ENCODE data around the gene KRT6B. TPM values are rescaled to one million over a fixed set of nuclear protein-coding genes. Genes with fewer than 3 reads are reported as not detected.

Gene KRT6B
- total RNA-seq, 1 experiment from 2014 or later: not detected

- Histone ChIP-seq H3K9me2 (ENCODE audit: insufficient read depth) (no peaks in the 10 kb centered on the region), H3K27me3 (ENCODE audit: insufficient read depth, low read length) (no peaks in the 10 kb centered on the region), H3K79me2 (ENCODE audit: insufficient read depth, low read length) (no peaks in the 10 kb centered on the region), H3K4me2 (ENCODE audit: low read length) (no peak overlapping the region), H3K4me3 (replicated peaks in 1 of 2; ENCODE audit: low read depth in 1 of 2, low read length in 2 of 2) (no peak overlapping the region), H3K27ac (ENCODE audit: low read depth, low read length) (no peak overlapping the region), H2AFZ (ENCODE audit: low read depth, low read length, poor library complexity, severe bottlenecking) (no peak overlapping the region), H3K9me3 (ENCODE audit: control insufficient read depth in 1 of 2, insufficient read depth in 1 of 2, low read depth in 1 of 2, low read length in 2 of 2) (no peaks in the 10 kb centered on the region), H3K36me3 (ENCODE audit: control insufficient read depth in 1 of 2, insufficient read depth in 2 of 2, low read length in 2 of 2) (no peaks in the 10 kb centered on the region), H3K4me1 (ENCODE audit: control insufficient read depth in 1 of 2, insufficient read depth in 2 of 2, low read length in 2 of 2) (peaks cover 0 to 18% of the 10 kb centered on the region in 2 experiments; a peak in 1 of 4 replicates), H4K20me1 (ENCODE audit: insufficient read depth) (no peaks in the 10 kb centered on the region), H3K9ac (ENCODE audit: low read length) (no peak overlapping the region)
- ATAC-seq: no peak
- CTCF ChIA-PET: interaction anchor here (0.8 to 2.5 kb wide), 3 partner anchors 18 to 458 kb away, joined by 3 to 12 read pairs (median 5); no protein-coding TSS in a partner anchor
- no TSS peak for BruUV-seq (replicated peaks)
- RAD21 ChIA-PET (ENCODE audit: low non-redundant PET in 1 of 2, low total read pairs in 2 of 2, uncharacterized antibody in 2 of 2, unreplicated experiment in 2 of 2): no interaction called here
- intact Hi-C loops (cut with micrococcal nuclease): no loop called here
- POLR2A ChIA-PET: no interaction called here
- DNase-seq (ENCODE audit: low read depth, low spot score): no peak
- TF ChIP-seq ELF1 (IDR thresholded peaks at IDR 0.05; ENCODE audit: borderline replicate concordance, low read depth) (no peak), REST (IDR thresholded peaks at IDR 0.05; ENCODE audit: low read depth) (no peak), ZBTB33 (IDR thresholded peaks at IDR 0.05; ENCODE audit: extremely low read depth, insufficient replicate concordance, low read length) (no peak), RAD21 (IDR thresholded peaks at IDR 0.05; ENCODE audit: low read depth) (no peak), SP1 (IDR thresholded peaks at IDR 0.05; ENCODE audit: low read depth) (no peak), EGR1 (IDR thresholded peaks at IDR 0.05; ENCODE audit: low read depth) (no peak), POLR2AphosphoS5 (IDR thresholded peaks at IDR 0.05; ENCODE audit: low read depth, low read length) (no peak), POLR2A (IDR thresholded peaks at IDR 0.05; ENCODE audit: borderline replicate concordance, extremely low read depth, insufficient read depth, insufficient read length) (no peak), JUND (IDR thresholded peaks at IDR 0.05) (no peak), SIN3A (IDR thresholded peaks at IDR 0.05; ENCODE audit: low read depth) (no peak), TCF7L2 (IDR thresholded peaks at IDR 0.05; ENCODE audit: borderline replicate concordance, extremely low read depth, insufficient read depth, insufficient read length) (no peak), EZH2phosphoT487 (IDR thresholded peaks at IDR 0.05; ENCODE audit: borderline replicate concordance) (no peak), CBX3 (IDR thresholded peaks at IDR 0.05; ENCODE audit: low read depth) (no peak), ZNF274 (IDR thresholded peaks at IDR 0.05; ENCODE audit: low read depth, low read length) (no peak), MAX (IDR thresholded peaks at IDR 0.05) (no peak)
- TF ChIP-seq, protein P1, sequence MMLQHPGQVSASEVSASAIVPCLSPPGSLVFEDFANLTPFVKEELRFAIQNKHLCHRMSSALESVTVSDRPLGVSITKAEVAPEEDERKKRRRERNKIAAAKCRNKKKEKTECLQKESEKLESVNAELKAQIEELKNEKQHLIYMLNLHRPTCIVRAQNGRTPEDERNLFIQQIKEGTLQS (IDR thresholded peaks at IDR 0.05): no peak
Observed at GRCh38 chr12:52413202-52413601, 38.7 kb downstream of the KRT6B start.
